ENCODE results near the gene SVIL.

- TF ChIP-seq, protein P1, sequence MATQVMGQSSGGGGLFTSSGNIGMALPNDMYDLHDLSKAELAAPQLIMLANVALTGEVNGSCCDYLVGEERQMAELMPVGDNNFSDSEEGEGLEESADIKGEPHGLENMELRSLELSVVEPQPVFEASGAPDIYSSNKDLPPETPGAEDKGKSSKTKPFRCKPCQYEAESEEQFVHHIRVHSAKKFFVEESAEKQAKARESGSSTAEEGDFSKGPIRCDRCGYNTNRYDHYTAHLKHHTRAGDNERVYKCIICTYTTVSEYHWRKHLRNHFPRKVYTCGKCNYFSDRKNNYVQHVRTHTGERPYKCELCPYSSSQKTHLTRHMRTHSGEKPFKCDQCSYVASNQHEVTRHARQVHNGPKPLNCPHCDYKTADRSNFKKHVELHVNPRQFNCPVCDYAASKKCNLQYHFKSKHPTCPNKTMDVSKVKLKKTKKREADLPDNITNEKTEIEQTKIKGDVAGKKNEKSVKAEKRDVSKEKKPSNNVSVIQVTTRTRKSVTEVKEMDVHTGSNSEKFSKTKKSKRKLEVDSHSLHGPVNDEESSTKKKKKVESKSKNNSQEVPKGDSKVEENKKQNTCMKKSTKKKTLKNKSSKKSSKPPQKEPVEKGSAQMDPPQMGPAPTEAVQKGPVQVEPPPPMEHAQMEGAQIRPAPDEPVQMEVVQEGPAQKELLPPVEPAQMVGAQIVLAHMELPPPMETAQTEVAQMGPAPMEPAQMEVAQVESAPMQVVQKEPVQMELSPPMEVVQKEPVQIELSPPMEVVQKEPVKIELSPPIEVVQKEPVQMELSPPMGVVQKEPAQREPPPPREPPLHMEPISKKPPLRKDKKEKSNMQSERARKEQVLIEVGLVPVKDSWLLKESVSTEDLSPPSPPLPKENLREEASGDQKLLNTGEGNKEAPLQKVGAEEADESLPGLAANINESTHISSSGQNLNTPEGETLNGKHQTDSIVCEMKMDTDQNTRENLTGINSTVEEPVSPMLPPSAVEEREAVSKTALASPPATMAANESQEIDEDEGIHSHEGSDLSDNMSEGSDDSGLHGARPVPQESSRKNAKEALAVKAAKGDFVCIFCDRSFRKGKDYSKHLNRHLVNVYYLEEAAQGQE (IDR thresholded peaks at IDR 0.05; ENCODE audit: low read depth): no peak
- no peak for TF ChIP-seq EGR1 (IDR thresholded peaks at IDR 0.05)
- TF ChIP-seq CEBPB (IDR thresholded peaks at IDR 0.05): no peak
- no peak for TF ChIP-seq TCF12 (IDR thresholded peaks at IDR 0.05; ENCODE audit: low read depth)
- no peak for TF ChIP-seq EP300 (IDR thresholded peaks at IDR 0.05; ENCODE audit: borderline replicate concordance)
- TF ChIP-seq TAF1 (IDR thresholded peaks at IDR 0.05; ENCODE audit: low read depth): no peak
- no peak for TF ChIP-seq USF1 (IDR thresholded peaks at IDR 0.05)
- no peak for TF ChIP-seq NFIC (IDR thresholded peaks at IDR 0.05)
- TF ChIP-seq RAD21 (IDR thresholded peaks at IDR 0.05; ENCODE audit: low read depth): no peak
These were observed 42.0 kb upstream of the SVIL start for GRCh38 chr10:29676732-29677131.
